HepG2 (cell line): ENCODE measurements around the gene APOC3. TPM values are rescaled to one million over a fixed set of nuclear protein-coding genes. Genes with fewer than 3 reads are reported as not detected.

Experiments used
- HNF4G ChIP-seq, 2 experiments: sonication (generic) in 1 of 2; formaldehyde crosslinking in 1 of 2; IDR thresholded peaks; 2 replicates each; pipeline versions ENCODE4 v1.4.0 to v1.6.1; 2011 to 2020; ENCODE audit warnings: borderline replicate concordance in 2 of 2, low read depth in 2 of 2, mild to moderate bottlenecking in 2 of 2, low read length in 1 of 2, missing genetic modification reagents in 1 of 2, moderate library complexity in 1 of 2
- MEIS2 ChIP-seq: sonication (generic); formaldehyde crosslinking; IDR thresholded peaks from 2 replicates; pipeline ENCODE4 v1.9.0; 2021; ENCODE audit warnings: mild to moderate bottlenecking, missing genetic modification reagents
- PLRG1 ChIP-seq: fragments of 450-650 bp; conservative IDR thresholded peaks from 2 replicates; pipeline ENCODE4 v1.6.1; 2016
- PRDM15 ChIP-seq: sonication (generic); formaldehyde crosslinking; IDR thresholded peaks from 2 replicates; pipeline ENCODE4 v1.4.0; 2020; ENCODE audit warnings: missing genetic modification reagents
- SIX1 ChIP-seq: sonication (generic); formaldehyde crosslinking; IDR thresholded peaks from 2 replicates; pipeline ENCODE4 v1.4.0; 2020; ENCODE audit warnings: missing genetic modification reagents, borderline replicate concordance
- SP2 ChIP-seq: sonication (generic); formaldehyde crosslinking; IDR thresholded peaks from 2 replicates; pipeline ENCODE4 v1.5.1; 2020; ENCODE audit warnings: mild to moderate bottlenecking, missing genetic modification reagents
- ZFP82 ChIP-seq: sonication (generic); formaldehyde crosslinking; IDR thresholded peaks from 2 replicates; pipeline ENCODE4 v1.5.1; 2020; ENCODE audit warnings: mild to moderate bottlenecking, missing genetic modification reagents, borderline replicate concordance
- ZNF24 ChIP-seq: fragments of 450-650 bp; IDR thresholded peaks from 2 replicates; pipeline ENCODE4 v1.6.1; 2017; ENCODE audit warnings: antibody characterized with exemption, mild to moderate bottlenecking
- ZNF414 ChIP-seq: sonication (generic); formaldehyde crosslinking; IDR thresholded peaks from 2 replicates; pipeline ENCODE4 v1.5.0; 2020; ENCODE audit warnings: missing genetic modification reagents
- polyA plus RNA-seq, 8 experiments: library from polyadenylated mRNA; depleted of rRNA in 3 of 8; stranded (reverse) in 7 of 8; unstranded in 1 of 8; fragments of >200 nt; fragmentation: Illumina TruSeq in 4 of 8; extraction: Trizol in 4 of 8; gene quantifications; 2 replicates each; pipeline versions ENCODE4 v1.2.1 to v1.2.3, GENCODE V29; 2011 to 2016; ENCODE audit warnings: low read depth in 4 of 8, missing spikeins in 1 of 8, mixed read lengths in 1 of 8; ENCODE audit not compliant: insufficient read depth in 1 of 8
- total RNA-seq, 5 experiments: library from RNA; depleted of rRNA; stranded (reverse); fragments of >200 nt; fragmentation: Illumina TruSeq; extraction: Trizol; gene quantifications; 2 replicates each; pipeline ENCODE4 v1.2.3, GENCODE V29; 2016; ENCODE audit warnings: low read depth in 1 of 5
- TF ChIP-seq, protein P1 (sequence below): sonication (generic); formaldehyde crosslinking; IDR thresholded peaks from 2 replicates; pipeline ENCODE4 v1.9.0; 2021; ENCODE audit warnings: mild to moderate bottlenecking, missing genetic modification reagents

Gene APOC3
- total and polyA plus RNA-seq, 2 of the 13 experiments (the other 11 are each of a cell fraction or from before 2014, with no cell fraction given) = 314 to 687 TPM

- TF ChIP-seq HNF4G (IDR thresholded peaks at IDR 0.05; ENCODE audit: borderline replicate concordance, low read depth, low read length) (peak; percentile 100), HNF4G (CRISPR knock-in tag; IDR thresholded peaks at IDR 0.05; ENCODE audit: borderline replicate concordance, low read depth) (peak; percentile 99), SP2 (no peak), ZNF24 (peak; percentile 34; the same call in 1 of the 2 replicates), PLRG1 (no peak), PRDM15 (CRISPR knock-in tag) (peak; percentile 31; the same call in 1 of the 2 replicates), ZNF414 (CRISPR knock-in tag) (peak; percentile 72; the same call in 1 of the 2 replicates), MEIS2 (CRISPR knock-in tag) (peak; percentile 71; the same call in 1 of the 2 replicates), SIX1 (CRISPR knock-in tag) (peak; percentile 98), ZFP82 (CRISPR knock-in tag) (no peak)
- TF ChIP-seq, protein P1, sequence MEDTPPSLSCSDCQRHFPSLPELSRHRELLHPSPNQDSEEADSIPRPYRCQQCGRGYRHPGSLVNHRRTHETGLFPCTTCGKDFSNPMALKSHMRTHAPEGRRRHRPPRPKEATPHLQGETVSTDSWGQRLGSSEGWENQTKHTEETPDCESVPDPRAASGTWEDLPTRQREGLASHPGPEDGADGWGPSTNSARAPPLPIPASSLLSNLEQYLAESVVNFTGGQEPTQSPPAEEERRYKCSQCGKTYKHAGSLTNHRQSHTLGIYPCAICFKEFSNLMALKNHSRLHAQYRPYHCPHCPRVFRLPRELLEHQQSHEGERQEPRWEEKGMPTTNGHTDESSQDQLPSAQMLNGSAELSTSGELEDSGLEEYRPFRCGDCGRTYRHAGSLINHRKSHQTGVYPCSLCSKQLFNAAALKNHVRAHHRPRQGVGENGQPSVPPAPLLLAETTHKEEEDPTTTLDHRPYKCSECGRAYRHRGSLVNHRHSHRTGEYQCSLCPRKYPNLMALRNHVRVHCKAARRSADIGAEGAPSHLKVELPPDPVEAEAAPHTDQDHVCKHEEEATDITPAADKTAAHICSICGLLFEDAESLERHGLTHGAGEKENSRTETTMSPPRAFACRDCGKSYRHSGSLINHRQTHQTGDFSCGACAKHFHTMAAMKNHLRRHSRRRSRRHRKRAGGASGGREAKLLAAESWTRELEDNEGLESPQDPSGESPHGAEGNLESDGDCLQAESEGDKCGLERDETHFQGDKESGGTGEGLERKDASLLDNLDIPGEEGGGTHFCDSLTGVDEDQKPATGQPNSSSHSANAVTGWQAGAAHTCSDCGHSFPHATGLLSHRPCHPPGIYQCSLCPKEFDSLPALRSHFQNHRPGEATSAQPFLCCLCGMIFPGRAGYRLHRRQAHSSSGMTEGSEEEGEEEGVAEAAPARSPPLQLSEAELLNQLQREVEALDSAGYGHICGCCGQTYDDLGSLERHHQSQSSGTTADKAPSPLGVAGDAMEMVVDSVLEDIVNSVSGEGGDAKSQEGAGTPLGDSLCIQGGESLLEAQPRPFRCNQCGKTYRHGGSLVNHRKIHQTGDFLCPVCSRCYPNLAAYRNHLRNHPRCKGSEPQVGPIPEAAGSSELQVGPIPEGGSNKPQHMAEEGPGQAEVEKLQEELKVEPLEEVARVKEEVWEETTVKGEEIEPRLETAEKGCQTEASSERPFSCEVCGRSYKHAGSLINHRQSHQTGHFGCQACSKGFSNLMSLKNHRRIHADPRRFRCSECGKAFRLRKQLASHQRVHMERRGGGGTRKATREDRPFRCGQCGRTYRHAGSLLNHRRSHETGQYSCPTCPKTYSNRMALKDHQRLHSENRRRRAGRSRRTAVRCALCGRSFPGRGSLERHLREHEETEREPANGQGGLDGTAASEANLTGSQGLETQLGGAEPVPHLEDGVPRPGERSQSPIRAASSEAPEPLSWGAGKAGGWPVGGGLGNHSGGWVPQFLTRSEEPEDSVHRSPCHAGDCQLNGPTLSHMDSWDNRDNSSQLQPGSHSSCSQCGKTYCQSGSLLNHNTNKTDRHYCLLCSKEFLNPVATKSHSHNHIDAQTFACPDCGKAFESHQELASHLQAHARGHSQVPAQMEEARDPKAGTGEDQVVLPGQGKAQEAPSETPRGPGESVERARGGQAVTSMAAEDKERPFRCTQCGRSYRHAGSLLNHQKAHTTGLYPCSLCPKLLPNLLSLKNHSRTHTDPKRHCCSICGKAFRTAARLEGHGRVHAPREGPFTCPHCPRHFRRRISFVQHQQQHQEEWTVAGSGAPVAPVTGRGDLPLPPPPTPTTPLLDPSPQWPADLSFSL (CRISPR knock-in tag) = no peak
Measured at GRCh38 chr11:116808262-116809175, 21.2 kb upstream of the APOC3 start (continued).
